ENCODE results near the gene AGBL3.

The AGBL3 gene

GRCh38 chr7:135147899-135148721, 161.8 kb downstream of the AGBL3 start, which contains the start of gene TMEM140:
TSS of gene TMEM140 (plus strand) at chr7:135148072. CDS start at chr7:135164442, 16,370 bp downstream.
- DNase-seq (ENCODE audit: low spot score), result peak; percentile 81

- DNase-seq (ENCODE audit: low spot score), result no peak
Observed at GRCh38 chr7:135150072-135150782, 163.9 kb downstream of the AGBL3 start.

GRCh38 chr7:135151132-135151531, 164.8 kb downstream of the AGBL3 start:
- no peak for DNase-seq (ENCODE audit: low spot score)

GRCh38 chr7:135151533-135151932, 165.2 kb downstream of the AGBL3 start:
- no peak for DNase-seq (ENCODE audit: low spot score)

- no peak for DNase-seq (ENCODE audit: low spot score)
Observed at GRCh38 chr7:135152442-135152841, 166.1 kb downstream of the AGBL3 start.

- no peak for DNase-seq (ENCODE audit: low spot score)
Observed at GRCh38 chr7:135154734-135155133, 168.4 kb downstream of the AGBL3 start.

- DNase-seq (ENCODE audit: low spot score), result no peak
Observed at GRCh38 chr7:135156290-135156689, 170.0 kb downstream of the AGBL3 start.

GRCh38 chr7:135158141-135158655, 171.9 kb downstream of the AGBL3 start:
- DNase-seq (ENCODE audit: low spot score), result no peak

GRCh38 chr7:135158874-135159273, 172.6 kb downstream of the AGBL3 start:
- DNase-seq (ENCODE audit: low spot score), result no peak

- DNase-seq (ENCODE audit: low spot score), result no peak
Observed at GRCh38 chr7:135159359-135160085, 173.2 kb downstream of the AGBL3 start.

GRCh38 chr7:135160098-135160857, 174.0 kb downstream of the AGBL3 start:
- DNase-seq (ENCODE audit: low spot score), result no peak

- DNase-seq (ENCODE audit: low spot score), result no peak
Observed at GRCh38 chr7:135160858-135161653, 174.7 kb downstream of the AGBL3 start.

- DNase-seq (ENCODE audit: low spot score), result no peak
Observed at GRCh38 chr7:135161669-135162068, 175.4 kb downstream of the AGBL3 start.

GRCh38 chr7:135162382-135163001, 176.2 kb downstream of the AGBL3 start:
- DNase-seq (ENCODE audit: low spot score), result no peak

- no peak for DNase-seq (ENCODE audit: low spot score)
Observed at GRCh38 chr7:135164357-135165061, 178.2 kb downstream of the AGBL3 start.

GRCh38 chr7:135165862-135166261, 179.6 kb downstream of the AGBL3 start:
- DNase-seq (ENCODE audit: low spot score), result no peak

- no peak for DNase-seq (ENCODE audit: low spot score)
Observed at GRCh38 chr7:135166338-135166990, 180.2 kb downstream of the AGBL3 start.

GRCh38 chr7:135167365-135167917, 181.1 kb downstream of the AGBL3 start:
- no peak for DNase-seq (ENCODE audit: low spot score)

- no peak for DNase-seq (ENCODE audit: low spot score)
Observed at GRCh38 chr7:135168001-135168400, 181.7 kb downstream of the AGBL3 start.

All from globus pallidus (tissue), 1 donor.